Kidney tubule cell (primary cell): ENCODE results near the gene KCNQ1.
A peak's percentile ranks its signal among the peaks of the same experiment; 100 is the strongest.

ENCODE experiments used
- DNase-seq: peaks from one replicate; pipeline ENCODE4 v3.0.0-alpha.2; 2018; ENCODE audit warnings: low spot score

The KCNQ1 gene

DNA sequence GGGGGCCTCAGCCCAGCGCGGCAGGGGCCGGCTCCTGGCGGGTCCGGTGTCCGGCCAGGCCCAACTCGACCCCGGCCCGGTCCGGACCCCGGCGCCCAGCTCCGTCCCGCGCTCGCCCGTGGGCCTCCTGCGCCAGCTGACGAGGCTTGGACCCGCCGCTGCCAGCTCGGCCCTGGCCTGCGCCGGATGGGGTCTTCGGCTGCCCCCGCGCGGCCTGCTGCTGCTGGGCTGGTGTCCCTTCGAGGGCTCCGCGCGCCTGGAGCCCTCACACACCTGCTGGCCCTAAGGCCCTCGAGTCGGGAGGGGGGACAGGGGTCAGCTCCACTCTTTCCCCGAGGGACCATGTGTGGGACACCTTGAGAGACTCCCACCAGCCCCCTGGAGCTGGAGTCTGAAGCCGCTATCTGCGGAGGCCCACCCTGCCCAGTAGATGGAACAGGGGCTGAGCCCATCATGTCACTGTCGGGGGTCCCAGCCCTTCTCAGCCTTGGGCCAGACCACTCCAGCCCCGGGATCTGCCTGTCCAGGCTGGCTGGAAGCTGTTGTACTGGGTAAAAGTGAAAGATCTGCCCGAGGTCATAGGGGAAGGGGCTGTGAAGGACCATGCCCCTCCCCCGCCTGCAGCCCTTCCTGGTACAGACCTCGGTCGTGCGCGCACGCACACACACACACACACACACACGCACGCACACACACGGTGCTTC is 441.5 kb downstream of the KCNQ1 start:
- no peak for DNase-seq

DNA sequence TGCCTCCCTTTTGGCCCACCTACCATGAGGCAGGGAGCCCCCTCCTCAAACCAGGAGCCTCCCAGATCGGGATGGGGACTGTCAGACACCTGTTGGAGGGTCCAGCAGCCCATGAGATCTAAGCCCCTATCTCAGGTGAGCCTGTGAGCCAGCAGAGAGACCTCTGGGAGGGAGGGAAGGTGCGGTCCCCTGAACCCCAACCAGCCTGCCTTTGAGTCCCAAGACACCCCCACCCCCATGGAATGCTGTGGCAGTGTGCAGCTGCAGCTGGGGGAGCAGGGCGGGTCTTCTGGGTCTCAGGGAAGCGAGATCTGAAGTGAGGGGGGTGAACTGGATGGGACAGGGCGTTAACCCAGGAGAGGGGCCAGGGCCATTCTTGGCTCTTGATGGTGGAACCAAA is 442.1 kb downstream of the KCNQ1 start:
- DNase-seq = no peak

DNA sequence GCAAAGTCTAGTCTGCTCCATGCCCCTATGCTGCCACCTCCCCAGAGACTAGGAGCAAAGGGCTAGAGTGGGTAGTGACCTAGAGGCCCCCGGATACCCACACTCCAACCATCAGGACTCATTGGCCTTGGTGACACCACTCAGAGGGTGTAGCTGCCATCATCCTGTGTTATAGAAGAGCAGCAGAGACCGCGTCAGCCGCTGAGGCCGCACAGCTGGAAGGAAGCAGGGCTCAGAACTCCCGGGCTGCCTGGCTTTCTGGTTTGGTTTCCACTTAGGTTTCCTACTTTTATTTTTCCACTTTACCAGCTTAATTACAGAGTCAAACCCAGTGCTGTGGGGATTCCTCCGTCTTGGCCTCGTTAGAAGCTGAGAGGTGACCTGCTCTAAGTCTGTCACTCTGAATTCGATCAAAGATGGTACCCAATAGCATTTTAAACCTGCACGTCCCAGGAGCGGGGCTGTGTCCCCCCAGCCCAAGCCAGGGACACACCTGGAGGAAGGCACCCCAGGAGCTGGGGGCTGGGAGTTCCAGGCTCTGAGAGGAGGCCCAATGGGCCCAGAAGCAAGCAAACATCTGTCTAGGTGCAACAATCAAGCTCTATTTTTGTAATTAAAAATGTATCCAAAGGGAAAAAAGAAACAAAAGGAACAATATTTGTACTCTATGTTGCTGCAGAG is 442.8 kb downstream of the KCNQ1 start:
- no peak for DNase-seq

DNA sequence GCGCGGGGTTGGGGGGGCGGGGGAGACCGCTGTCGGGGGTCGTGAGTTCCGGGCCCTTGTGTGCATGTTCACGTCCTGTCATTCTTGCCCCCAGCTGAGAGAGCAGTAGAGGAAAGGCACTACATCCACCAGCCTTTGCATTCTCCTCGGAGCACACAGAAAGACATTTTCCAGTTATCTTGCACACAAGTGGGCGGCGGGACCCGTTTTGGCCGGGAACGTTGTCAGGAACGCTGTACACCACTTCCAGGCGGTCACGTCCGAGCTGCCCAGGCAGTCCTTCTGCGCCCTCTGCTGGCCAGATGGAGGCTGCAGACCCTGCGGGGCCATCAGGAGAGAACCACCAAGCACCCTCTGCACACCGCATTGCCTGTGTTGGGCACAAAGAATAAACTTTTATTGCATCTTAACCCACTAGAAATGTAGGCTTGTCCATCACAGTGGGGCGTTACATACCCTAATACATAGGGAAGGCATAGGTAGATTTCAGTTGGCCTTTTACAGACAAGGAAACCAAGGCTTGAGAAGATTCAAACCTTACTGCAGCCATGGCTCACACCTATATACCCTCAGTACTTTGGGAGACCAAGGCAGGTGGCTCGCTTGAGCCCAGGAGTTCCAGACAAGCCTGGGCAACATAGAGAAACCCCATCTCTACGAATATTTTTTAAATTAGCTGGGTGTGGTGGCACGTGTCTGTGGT is 443.6 kb downstream of the KCNQ1 start:
- DNase-seq = peak; percentile 83

DNA sequence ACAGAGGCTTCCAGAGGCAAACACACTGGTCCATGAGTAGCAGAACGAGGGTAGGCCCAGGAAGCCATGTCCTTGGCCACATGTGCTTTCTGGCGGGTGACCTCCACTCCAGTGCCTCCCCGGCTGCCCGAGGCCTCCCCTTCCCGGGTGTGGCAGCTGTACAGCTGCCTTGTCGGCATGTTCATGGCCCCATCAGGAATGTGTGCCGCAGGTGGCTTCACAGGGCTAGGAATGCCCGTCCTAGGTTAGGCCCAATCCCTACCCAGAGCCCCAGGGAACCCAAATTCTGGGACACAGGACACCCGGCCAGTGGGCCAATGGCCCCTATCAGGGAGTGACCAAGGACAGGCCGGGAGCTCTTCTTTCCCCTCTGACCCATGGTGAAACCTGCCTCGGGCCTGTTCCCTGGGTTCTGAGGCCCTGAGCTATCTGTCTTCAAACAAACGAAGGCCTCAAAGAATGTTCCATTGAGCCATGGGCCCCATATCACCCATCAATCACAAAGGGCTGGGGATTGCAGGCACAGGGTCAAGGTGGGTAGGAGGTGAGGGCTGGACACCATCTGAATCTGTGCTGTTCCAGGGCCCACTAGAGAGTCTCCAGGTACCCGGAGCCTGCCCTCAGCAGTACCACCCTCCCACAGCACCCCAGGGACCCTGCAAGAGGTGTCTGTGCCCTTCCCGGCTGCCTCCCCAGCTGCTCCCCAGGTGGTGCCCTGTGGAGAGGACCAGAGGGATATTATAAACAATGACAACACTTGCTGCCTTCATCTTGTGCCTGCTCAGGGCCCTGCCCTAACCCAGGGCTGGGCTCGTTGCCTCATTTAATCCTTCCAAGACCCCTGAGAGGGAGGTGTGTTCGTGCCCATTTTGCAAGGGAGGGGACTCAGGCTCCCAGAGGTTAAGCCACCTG is 444.8 kb downstream of the KCNQ1 start:
- no peak for DNase-seq

DNA sequence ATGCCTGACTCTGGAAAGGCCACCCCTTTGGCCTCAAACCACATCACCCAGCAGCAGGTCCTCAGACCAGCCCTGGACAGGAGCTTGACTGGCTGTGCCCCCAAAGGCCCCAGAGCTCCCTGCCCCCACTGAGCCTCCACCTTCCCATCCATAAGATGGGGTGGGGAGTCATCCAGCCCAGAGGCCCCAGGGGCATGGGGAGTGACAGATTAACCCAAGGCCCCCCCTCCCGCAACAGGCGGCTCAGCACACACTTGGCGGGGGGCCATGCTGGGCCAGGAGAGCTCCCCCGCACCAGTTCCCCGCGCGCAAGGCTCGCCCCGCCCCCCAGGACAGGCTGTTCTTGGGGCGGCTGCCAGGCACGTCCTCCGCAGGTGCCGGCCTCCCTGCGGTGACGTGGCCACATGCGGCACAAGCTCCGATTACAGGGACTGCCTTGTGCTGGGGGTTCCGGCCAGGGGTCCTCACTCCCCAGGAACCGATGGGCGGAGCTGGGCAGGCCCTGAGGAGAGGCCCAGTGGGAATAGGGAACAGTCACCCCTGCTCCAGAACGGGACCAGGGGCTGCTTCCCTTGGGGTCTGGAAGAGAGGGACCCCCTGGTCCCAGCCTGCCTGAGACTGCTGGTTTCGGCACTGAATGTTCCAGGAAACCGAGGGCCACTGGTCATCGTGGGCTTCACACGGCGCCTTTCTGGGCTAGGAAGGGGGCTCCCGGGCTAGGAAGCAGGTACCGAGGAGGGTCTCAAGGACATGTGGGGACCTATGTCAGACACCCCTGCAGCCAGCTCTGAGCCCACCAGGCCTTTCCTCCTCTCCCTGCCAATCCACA is 445.9 kb downstream of the KCNQ1 start:
- DNase-seq = peak; percentile 57

DNA sequence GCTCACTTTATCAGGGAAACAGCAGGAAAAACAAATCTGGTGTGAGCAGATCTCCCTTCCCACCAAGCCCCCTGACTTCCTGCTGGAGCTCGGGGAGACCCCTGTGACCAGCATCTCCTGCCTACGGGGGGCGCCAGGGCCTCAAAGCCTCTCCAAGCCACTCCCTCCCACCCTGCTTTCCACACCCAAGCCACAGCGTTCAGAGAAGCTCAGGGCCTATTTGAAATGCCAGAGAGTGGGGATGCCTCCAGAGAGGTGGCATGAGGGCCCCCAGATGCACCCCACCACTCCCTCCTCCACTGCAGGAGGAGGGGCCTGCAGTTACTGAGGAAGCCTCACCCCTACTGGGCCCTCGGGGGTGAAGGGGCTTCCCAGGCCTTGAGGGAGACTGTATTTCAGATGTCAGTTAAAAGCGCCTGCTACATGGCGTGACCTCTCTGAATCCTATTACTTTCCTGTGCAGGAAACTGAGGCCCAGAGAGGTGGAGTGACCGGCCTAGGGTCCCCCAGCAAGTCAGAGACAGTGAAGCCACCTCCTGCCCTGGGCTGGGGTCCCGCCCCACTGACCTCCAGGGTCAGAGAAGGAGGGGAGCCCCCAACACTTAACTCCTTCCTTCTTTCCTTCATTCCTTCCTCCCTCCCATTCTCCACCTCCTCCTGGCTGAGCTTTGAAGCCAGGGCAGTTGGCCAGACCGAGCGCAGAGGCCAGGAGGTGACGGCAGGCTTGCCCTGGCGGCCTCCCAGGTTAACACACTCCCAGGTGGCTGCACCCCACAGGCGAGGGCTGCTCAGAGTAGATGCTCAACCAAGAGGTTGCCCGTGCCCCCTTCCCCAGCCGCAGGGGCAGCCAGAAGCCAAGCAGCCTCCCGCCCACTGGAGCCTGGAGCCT is 446.8 kb downstream of the KCNQ1 start:
- DNase-seq = no peak

DNA sequence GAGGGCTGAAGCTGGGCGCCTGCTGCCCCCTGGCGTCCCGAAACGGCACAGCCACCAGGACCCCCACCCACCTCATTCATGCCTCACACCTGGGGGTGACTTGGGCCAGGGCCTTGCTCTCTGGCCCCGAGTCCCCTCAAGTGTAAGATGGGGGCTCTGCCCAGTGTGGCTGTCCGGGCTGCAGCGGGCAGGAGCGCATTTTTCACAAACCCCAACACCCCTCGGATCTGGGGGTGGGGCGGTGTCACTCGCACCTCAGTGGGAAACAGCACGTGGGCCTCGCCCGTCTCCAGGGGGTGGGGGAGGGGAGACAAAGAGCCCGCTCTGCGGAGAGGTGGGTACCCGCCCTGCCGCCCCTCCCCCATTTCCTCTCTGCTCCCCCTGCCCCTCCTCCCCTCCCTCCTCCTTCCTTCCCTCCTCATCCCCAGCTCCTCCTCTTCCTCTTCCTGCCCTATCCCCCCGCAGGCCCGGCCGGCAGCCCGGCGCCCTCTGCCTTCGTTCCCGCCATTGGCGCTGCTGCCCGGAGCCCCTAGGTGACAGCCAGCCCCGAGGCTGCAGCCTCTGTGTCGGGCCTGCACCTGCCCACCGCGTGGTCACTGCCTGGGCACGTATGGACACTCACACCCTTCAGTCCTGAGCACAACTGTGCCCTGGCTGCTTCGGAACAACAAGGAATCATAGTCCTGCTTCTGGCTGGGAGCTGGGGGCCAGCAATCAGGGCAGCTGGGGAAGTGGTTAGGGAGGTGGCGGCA is 447.6 kb downstream of the KCNQ1 start:
- DNase-seq = peak; percentile 65

DNA sequence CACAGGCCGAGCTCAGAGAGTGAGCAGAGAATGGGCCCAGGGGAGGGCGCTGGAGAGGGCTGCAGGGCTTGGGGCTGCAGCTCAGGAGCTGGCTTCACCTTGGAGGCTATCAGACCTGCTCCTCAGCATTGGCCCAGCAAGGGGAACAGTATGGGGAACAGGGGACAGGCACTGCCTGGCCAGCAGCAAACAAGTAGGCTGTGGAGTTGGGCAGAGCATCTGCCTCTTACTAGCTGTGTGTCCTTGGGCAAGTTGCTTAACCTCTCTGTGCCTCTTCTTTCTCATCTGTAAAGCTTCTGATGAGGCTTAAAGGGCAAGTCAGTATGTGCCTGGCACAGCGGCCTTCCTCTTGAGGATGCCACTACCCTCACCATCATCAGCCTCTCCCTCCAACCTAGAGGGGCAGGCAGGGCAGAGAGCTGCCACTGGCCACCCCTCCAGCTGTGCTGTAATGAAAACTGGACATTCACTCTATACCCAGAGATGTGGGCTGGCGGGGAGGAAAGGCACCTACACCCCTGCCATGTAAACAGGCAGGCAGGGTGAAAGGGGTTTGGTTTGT is 448.2 kb downstream of the KCNQ1 start:
- DNase-seq = peak; percentile 40

DNA sequence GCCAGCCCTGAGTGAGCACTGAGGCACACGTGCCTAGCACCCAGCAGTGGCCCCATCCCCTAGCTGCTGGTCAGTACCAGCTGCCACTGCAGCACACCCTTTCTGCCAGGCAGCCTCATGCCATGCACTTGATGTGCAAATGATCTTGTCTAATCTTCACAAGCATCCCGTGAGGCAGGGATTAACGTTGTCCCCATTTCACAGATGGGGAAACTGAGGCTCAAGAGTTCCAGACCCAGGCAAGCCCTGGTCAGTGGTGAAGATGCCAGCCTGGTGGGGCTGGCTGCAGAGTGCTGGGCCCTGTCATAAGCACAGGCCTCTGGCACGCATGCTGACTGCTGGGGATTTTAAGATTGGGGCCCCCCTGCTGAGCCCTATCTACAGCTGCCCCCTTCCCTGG is 449.1 kb downstream of the KCNQ1 start:
- no peak for DNase-seq

DNA sequence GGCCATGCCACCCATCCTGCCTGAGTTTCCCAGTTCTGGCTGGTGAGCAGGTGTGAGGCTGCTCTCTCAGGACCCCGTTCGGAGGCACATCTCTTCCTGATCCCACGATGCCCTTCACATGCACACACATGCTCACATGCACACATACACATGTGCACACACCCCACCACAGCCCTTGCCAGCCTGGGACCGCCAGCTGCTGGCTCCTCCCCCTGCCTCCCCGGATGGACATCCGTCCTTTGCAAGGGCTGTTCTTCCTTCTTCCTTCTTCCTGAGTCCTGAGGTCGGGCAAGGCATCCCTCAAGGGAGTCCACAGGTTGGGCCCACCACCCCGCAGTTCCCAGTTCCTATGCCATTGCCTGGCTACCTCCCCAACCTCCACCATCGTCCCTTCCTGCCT is 451.2 kb downstream of the KCNQ1 start:
- DNase-seq = no peak

DNA sequence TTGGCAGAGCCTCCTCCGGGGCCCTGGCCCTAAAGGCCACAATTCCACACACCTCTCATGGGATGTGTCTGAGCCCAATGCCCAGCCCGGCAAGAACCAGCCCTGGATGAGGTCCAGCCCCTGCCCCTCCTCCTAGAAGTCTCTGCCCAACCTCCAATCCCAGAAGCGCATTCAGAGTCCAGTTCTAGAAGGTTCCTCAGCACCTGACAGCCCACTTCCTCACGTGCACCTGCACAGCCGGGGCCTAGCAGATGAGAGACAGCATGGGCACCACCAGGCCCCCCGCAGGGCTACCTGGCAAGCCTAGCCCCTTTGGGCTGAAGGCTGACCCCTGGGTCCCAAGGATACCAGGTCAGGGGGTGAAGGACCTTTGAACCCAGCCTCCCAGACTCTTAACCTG is 452.2 kb downstream of the KCNQ1 start:
- no peak for DNase-seq

DNA sequence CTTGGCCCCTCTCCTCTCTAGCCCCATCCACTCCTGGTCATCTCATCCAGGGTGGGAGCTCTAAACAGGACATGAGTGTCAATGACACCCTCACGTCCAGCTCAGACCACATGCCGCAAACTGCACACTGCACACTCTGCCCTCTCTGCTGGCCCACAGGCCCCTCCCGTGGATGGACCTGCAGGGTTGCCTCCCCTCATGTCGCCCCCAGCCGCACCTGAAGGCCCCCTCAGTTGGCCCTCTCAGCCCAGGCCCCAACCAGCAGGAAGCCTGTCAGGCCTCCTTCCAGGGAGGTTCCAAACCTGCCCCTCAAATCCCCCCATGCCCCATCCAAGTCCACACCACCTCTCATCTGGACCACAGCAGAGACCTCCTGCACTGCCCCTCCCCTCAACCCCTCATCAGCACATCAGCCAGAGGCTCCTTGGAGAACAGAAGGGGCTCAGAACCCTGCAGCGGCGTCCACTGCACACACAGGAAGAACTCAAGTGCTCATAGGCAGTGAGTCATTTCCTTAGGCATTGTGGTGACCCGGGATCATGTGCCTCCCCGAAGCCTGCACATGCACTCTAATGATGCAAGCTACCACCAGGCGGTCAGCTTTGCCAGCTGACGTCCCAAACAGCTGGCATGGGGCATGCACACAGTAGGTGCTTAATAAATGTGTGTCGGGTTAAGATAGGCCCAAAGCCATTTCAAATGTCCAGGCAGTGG is 453.7 kb downstream of the KCNQ1 start:
- peak; percentile 85 for DNase-seq
